Neural cell (in vitro differentiated cells): ENCODE data around the gene COLEC11. TPM values are rescaled to one million over a fixed set of nuclear protein-coding genes. Genes with fewer than 3 reads are reported as not detected.

Experiments
- H2AFZ ChIP-seq: fragments of 200-600, 300-800 bp; sonication (generic), shearing (Covaris generic); 2 replicates; pipeline ENCODE4 v1.6.0; 2014; ENCODE audit warnings: low read depth, mild to moderate bottlenecking, antibody characterized with exemption, low read length, moderate library complexity
- H3F3A ChIP-seq: fragments of 200-600 bp; shearing (Covaris generic); 2 replicates; pipeline ENCODE4 v1.6.1; 2016; ENCODE audit warnings: mild to moderate bottlenecking, moderate library complexity, mixed read lengths, antibody characterized with exemption, low read length; ENCODE audit not compliant: insufficient read depth, poor library complexity, severe bottlenecking
- H3K27ac ChIP-seq: fragments of 200-600, 300-800 bp; sonication (generic), shearing (Covaris generic); 2 replicates; pipeline ENCODE4 v1.5.1; 2014; ENCODE audit warnings: mild to moderate bottlenecking, low read length, moderate library complexity
- H3K27me3 ChIP-seq: fragments of 300-800, 200-600 bp; sonication (generic), shearing (Covaris generic); 2 replicates; pipeline ENCODE4 v1.6.0; 2014; ENCODE audit warnings: mild to moderate bottlenecking, low read depth, low read length, moderate library complexity; ENCODE audit not compliant: insufficient read depth
- H3K36me3 ChIP-seq: fragments of 300-800, 200-600 bp; sonication (generic), shearing (Covaris generic); 2 replicates; pipeline ENCODE4 v1.5.1; 2014; ENCODE audit warnings: mild to moderate bottlenecking, antibody characterized with exemption, low read length, moderate library complexity; ENCODE audit not compliant: insufficient read depth
- H3K4me2 ChIP-seq: fragments of 300-800, 200-600 bp; sonication (generic), shearing (Covaris generic); 2 replicates; pipeline ENCODE4 v1.6.0; 2014; ENCODE audit warnings: mild to moderate bottlenecking, low read length
- H3K4me3 ChIP-seq: fragments of 300-800, 200-600 bp; sonication (generic), shearing (Covaris generic); 2 replicates; pipeline ENCODE4 v1.5.1; 2014; ENCODE audit warnings: mild to moderate bottlenecking, low read length, moderate library complexity
- H3K79me2 ChIP-seq: fragments of 200-600 bp; shearing (Covaris generic); replicated peaks from 2 replicates; pipeline ENCODE4 v1.6.0; 2014; ENCODE audit warnings: mild to moderate bottlenecking, low read length, moderate library complexity; ENCODE audit not compliant: insufficient read depth
- H3K9ac ChIP-seq: fragments of 300-800, 200-600 bp; sonication (generic), shearing (Covaris generic); 2 replicates; pipeline ENCODE4 v1.6.1; 2016; ENCODE audit warnings: mild to moderate bottlenecking, low read length, mixed read lengths
- H3K9me2 ChIP-seq: fragments of 200-600 bp; shearing (Covaris generic); 2 replicates; pipeline ENCODE4 v1.6.1; 2016; ENCODE audit warnings: mild to moderate bottlenecking, low read length, mixed read lengths; ENCODE audit not compliant: insufficient read depth
- H3K9me3 ChIP-seq: fragments of 200-600, 300-800 bp; sonication (generic), shearing (Covaris generic); 2 replicates; pipeline ENCODE4 v1.6.1; 2016; ENCODE audit warnings: mild to moderate bottlenecking, mixed run types, low read length, moderate library complexity, mixed read lengths
- H4K20me1 ChIP-seq: fragments of 200-600 bp; shearing (Covaris generic); 2 replicates; pipeline ENCODE4 v1.6.1; 2016; ENCODE audit warnings: mild to moderate bottlenecking, mixed run types; ENCODE audit not compliant: insufficient read depth
- EP300 ChIP-seq: fragments of 450-650 bp; conservative IDR thresholded peaks from 2 replicates; pipeline ENCODE4 v1.6.1; 2014; ENCODE audit warnings: antibody characterized with exemption, mild to moderate bottlenecking, moderate library complexity; ENCODE audit not compliant: poor library complexity, severe bottlenecking
- EZH2 ChIP-seq: fragments of 200-600, 300-800 bp; shearing (Covaris generic), sonication (generic); IDR thresholded peaks from 2 replicates; pipeline ENCODE4 v1.6.1; 2014; ENCODE audit warnings: antibody characterized with exemption, low read length, borderline replicate concordance, mild to moderate bottlenecking; ENCODE audit not compliant: insufficient read depth, poor library complexity, severe bottlenecking
- MXI1 ChIP-seq: fragments of 450-650 bp; conservative IDR thresholded peaks from 2 replicates; pipeline ENCODE4 v1.6.1; 2014; ENCODE audit warnings: antibody characterized with exemption, mild to moderate bottlenecking; ENCODE audit not compliant: poor library complexity, severe bottlenecking
- POLR2AphosphoS5 ChIP-seq: IDR thresholded peaks from 2 replicates; pipeline ENCODE4 v1.6.1; 2012
- RAD21 ChIP-seq: fragments of 450-650 bp; conservative IDR thresholded peaks from 2 replicates; pipeline ENCODE4 v1.6.1; 2014; ENCODE audit warnings: antibody characterized with exemption, mild to moderate bottlenecking, moderate library complexity
- REST ChIP-seq: IDR thresholded peaks from 2 replicates; pipeline ENCODE4 v1.6.1; 2012; ENCODE audit warnings: borderline replicate concordance
- SMC3 ChIP-seq: fragments of 450-650 bp; conservative IDR thresholded peaks from 2 replicates; pipeline ENCODE4 v1.6.1; 2014; ENCODE audit warnings: antibody characterized with exemption, mild to moderate bottlenecking, moderate library complexity; ENCODE audit not compliant: poor library complexity
- TAF1 ChIP-seq: IDR thresholded peaks from 2 replicates; pipeline ENCODE4 v1.6.1; 2012; ENCODE audit warnings: low read depth
- polyA plus RNA-seq: library from polyadenylated mRNA; depleted of rRNA; stranded (reverse); fragments of >200 nt; gene quantifications from 2 replicates; pipeline ENCODE4 v1.2.3, GENCODE V29; 2014
- TF ChIP-seq, protein P1 (sequence below): fragments of 450-650 bp; IDR thresholded peaks from 2 replicates; pipeline ENCODE4 v1.5.1; 2014; ENCODE audit warnings: antibody characterized with exemption, mild to moderate bottlenecking, moderate library complexity; ENCODE audit not compliant: poor library complexity, severe bottlenecking

COLEC11 gene
- polyA plus RNA-seq, 1 donor from 2014 or later, result 4.0 TPM

DNA sequence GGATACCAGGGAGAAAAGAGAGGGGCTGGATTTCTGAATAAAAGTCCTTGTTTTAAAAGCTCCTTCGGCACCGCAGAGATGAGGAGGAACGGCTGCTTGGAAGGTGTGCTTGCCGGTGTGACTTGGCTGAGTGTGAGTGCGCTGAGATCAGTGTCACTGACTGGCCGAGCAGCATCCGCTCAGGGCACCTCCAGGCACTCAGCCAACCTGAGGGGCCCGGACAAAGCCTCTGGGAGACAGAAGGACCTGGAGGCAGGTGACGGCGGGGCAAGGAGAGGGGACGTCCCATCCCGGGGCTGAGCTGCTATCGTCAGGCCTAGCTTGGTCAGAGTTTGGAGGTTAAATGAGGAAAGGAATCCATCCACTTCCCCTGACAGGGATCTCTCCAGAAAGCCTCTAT lies 46.3 kb downstream of the COLEC11 start:
- H3K9me3 ChIP-seq, result no peaks in the 10 kb centered on the region
- no peak overlapping the region for H3K9ac ChIP-seq
- no peaks in the 10 kb centered on the region for H3K79me2 ChIP-seq
- H3K27ac ChIP-seq, result no peak overlapping the region
- H3K9me2 ChIP-seq, result no peaks in the 10 kb centered on the region
- no peaks in the 10 kb centered on the region for H4K20me1 ChIP-seq
- no peak overlapping the region for H3K4me3 ChIP-seq
- no peak overlapping the region for H3K4me2 ChIP-seq
- H3K36me3 ChIP-seq, result no peaks in the 10 kb centered on the region
- H3F3A ChIP-seq, result no peaks in the 10 kb centered on the region
- H3K27me3 ChIP-seq, result no peaks in the 10 kb centered on the region
- TF ChIP-seq RAD21, result no peak
- no peak for TF ChIP-seq TAF1
- no peak for TF ChIP-seq REST
- TF ChIP-seq SMC3, result no peak
- no peak for TF ChIP-seq EP300
- TF ChIP-seq MXI1, result no peak
- TF ChIP-seq EZH2, result no peak
- TF ChIP-seq, protein P1, sequence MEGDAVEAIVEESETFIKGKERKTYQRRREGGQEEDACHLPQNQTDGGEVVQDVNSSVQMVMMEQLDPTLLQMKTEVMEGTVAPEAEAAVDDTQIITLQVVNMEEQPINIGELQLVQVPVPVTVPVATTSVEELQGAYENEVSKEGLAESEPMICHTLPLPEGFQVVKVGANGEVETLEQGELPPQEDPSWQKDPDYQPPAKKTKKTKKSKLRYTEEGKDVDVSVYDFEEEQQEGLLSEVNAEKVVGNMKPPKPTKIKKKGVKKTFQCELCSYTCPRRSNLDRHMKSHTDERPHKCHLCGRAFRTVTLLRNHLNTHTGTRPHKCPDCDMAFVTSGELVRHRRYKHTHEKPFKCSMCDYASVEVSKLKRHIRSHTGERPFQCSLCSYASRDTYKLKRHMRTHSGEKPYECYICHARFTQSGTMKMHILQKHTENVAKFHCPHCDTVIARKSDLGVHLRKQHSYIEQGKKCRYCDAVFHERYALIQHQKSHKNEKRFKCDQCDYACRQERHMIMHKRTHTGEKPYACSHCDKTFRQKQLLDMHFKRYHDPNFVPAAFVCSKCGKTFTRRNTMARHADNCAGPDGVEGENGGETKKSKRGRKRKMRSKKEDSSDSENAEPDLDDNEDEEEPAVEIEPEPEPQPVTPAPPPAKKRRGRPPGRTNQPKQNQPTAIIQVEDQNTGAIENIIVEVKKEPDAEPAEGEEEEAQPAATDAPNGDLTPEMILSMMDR, result no peak
- TF ChIP-seq POLR2AphosphoS5, result no peak
- no peak overlapping the region for H2AFZ ChIP-seq

DNA sequence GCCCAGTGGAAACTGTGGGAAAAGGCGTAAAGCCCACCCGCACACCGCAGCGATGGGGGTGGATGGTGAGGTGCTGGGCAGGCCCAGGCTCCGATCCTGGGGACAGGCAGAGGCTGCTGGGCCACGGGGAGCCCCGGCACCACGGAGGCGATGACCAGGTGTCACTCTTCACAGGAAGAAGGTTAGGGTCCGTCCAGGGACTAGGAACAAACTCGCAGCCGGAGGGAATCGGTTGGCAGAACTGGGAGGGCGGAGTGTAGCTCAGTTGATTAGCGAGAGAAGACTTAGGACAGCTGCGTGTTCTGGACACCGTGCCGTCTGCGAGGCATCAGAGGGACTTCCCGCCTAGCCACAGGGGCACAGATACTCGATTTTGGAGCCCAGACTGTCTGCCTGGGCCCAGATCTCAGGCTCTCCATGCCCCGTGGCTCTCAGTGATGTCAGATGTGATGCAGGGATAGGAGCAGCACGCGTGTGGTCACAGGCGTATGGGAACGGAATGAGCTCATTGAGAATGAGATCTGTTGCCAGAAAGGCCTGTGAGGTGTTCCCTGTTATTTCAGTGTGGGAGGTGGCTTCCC lies 47.0 kb downstream of the COLEC11 start:
- Histone ChIP-seq H3K27me3 (no peaks in the 10 kb centered on the region), H3K27ac (no peak overlapping the region), H3K9me2 (no peaks in the 10 kb centered on the region), H3K79me2 (no peaks in the 10 kb centered on the region), H2AFZ (no peak overlapping the region), H3K36me3 (no peaks in the 10 kb centered on the region), H4K20me1 (no peaks in the 10 kb centered on the region), H3K9ac (no peak overlapping the region), H3K9me3 (no peaks in the 10 kb centered on the region), H3K4me3 (no peak overlapping the region), H3K4me2 (no peak overlapping the region), H3F3A (no peaks in the 10 kb centered on the region)
- TF ChIP-seq TAF1 (no peak), REST (no peak), EP300 (no peak), SMC3 (no peak), EZH2 (no peak), POLR2AphosphoS5 (no peak), MXI1 (no peak)
- TF ChIP-seq, protein P1, result no peak
